Stimulated activated CD4-positive, alpha-beta T cell treated with anti-CD3 and anti-CD28 coated beads, Interleukin-15, amount 100 ng/mL, for 1 hour (primary cell): ENCODE measurements around the gene ACAD11.
"Not testable (repeated sequence)": the region's sequence is repeated elsewhere in the genome, so short reads cannot be mapped to it uniquely, and the experiment has no call there.

Experiments used
- DNase-seq, 2 donors: peaks; one replicate each; pipeline ENCODE4 v3.0.0-alpha.2; 2020; ENCODE audit warnings: low read depth in 1 of 2, low spot score in 1 of 2

ACAD11 gene

DNA sequence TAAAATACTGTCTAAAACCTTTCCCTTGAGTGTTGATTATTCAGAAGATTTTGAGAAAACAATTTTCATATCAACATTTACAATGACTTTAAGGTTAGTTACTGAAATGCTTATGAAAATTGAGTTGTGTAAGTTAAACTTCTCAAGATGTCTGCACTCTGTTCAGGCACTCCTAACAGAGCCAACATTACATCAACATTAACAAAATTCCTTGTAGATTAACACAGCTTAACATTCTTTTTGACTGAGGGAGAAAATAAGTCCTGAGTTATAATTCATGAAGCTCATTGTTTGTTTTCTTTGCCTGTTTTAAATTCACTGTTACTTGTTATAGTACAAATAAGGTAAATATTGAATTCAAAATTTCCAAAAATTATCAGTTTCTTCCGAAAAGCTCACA lies 53.5 kb downstream of the ACAD11 start:
- no peak for DNase-seq

DNA sequence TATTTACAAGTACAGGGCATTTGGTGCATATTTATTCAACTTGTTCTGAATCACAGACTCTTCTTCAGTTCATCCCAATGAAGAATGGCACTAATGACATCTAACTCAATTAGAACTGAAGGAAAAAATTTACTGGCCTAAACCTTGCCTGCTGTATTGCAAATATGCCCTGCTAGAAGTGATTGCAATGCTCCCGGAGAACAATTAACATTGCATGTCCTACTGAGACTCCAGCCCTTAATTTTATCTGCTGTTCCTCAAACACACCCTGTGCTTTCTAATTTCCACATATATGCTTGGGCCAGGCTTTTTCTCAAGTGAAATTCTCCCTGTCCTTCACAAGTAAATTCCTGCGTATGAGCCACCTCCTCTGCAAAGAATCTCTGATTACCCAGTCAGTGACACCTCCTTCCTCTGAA lies 54.2 kb downstream of the ACAD11 start:
- no peak for DNase-seq

DNA sequence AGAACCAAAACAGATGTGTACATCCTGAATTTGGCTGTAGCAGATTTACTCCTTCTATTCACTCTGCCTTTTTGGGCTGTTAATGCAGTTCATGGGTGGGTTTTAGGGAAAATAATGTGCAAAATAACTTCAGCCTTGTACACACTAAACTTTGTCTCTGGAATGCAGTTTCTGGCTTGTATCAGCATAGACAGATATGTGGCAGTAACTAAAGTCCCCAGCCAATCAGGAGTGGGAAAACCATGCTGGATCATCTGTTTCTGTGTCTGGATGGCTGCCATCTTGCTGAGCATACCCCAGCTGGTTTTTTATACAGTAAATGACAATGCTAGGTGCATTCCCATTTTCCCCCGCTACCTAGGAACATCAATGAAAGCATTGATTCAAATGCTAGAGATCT lies 59.0 kb downstream of the ACAD11 start:
- DNase-seq: not testable (repeated sequence)

DNA sequence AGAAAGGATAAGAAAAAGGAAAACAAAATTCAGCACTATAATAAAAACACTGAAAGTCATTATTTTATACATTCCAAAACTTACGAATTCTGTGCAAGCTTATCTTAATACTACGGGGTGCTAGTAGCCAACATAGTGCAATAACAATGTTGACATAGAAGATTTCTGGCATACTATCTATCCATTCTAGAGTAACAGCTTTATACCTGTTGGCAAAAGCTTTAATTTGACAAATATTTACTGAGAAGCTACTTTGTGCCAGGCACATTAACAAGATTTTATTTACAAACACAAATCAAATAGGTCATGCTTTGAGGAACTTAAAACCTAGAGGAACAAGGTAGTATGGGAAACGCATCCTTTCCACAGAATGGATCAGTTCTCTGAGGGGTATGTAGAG lies 61.4 kb downstream of the ACAD11 start:
- no peak for DNase-seq

DNA sequence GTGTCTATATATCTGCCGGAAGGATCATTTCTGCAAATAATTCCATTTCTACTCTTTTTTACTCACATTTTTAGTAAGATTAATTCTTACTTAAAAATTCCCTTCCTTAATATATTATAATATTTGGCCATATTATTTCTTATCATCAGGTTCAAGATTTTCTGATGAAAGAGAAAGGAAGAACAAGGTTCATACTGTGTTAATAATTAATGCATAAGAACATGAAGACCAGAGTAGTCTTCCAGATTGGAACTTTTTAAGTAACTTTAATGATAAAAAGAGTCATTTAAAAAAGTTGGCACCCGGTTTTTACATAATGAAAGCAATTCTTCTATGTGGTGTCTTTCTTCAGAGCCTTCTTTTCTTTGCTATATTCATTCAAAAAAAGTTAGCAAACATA lies 61.9 kb downstream of the ACAD11 start:
- no peak for DNase-seq

DNA sequence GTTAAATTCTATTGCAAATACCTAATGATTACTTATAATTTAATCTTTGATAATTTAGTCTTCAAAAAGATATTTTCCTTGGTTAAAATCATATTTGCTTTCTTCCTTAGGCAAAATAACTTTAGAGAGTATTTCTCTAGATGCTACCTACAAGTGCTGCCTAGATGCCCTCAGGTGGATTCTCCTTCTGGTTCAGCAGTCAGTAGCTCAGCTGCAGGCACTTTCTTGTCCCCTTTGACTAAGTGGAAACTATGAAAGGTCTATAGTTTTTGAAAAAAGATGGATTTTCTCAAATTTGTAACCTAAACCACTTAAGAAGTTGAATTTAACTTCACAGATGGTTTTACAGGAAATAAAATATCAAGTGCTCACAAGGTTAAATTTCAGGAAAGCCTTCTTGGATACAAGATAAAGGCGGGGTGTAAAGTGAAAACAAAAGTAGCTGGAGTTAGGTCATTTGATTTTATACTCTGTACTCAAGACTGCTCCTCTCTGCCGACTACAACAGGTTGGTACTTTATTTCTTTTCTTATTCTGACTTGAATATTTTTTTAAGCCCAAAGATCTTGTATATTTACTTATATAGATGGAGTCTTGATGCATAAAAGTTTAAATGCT lies 62.7 kb downstream of the ACAD11 start, which contains the start of gene ACKR4:
Gene ACKR4, plus strand, starts transcription at position 455 of the 618 bp plus-strand sequence. CDS start 3,128 bp downstream, outside the sequence.
- DNase-seq: no peak

DNA sequence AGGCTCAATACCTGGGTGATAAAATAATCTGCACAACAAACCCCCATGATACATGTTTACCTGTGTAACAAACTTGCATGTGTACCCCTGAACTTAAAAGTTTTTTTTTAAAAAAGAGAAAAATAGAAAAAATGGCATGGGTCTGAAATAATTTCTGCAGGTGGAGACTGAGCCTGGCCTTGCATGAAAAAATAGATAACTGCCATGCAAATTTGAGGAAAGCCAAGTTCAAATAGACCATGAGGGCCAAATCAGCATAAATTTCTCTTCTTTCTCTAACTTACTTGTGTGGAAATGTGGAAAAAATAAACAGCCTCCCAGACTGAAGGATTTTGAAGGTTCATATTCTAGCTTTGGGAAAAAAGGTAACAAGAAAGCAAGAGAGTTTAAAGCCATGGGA lies 63.3 kb downstream of the ACAD11 start:
- DNase-seq: no peak

DNA sequence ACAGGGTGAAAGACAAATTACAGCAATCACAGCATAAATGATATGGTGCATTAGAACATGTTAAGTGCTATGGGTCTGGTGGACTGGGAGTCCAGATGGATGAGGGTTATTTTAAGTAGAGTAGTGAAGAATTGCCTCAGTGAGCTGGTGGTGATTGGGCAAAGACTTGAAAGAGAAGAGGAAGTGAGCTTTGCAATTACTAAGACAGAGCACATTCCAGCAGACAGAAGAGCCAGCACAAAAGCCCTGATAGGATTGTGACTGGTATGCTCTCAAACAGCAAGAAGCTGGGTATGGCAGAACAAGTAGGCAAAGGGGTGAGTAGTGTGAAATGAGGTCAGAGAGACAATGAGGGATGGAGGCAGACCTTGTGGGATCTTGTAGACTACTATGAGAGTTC lies 64.6 kb downstream of the ACAD11 start:
- DNase-seq: no peak

DNA sequence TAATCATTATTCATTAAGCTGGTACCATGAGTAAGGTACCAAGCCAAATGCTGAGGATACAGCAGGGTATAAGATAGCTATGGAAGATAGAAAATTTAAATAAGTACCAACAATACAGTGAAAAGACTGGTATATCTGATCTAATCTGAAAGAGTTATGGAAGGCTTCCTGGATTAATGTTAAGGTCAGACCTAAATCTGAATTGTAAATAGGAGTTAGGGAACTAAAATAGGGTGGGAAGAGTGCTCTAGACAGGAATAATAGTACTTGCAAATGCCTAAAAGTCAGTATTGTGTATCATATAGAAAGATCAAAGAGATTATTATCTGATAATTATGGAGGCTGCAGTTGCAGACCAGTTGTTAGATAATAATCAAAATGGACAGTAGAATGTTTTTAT lies 65.1 kb downstream of the ACAD11 start:
- DNase-seq: no peak

DNA sequence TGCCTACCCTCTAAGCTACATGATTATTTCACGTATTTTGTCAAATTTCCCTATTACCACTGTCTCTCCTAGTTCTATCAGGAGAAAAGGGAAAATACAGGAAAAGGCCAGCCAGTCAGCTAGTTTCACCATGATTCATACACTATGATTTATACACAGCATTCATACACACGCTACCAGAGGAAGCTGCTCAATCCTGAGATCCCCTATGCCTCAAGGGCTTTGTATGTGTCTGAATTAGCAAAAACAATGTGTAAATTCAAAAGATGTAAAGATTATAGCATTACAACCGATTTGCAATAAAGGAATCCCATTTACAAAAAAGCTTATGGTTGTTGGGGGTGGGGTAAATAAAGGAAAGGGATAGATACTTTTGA lies 65.7 kb downstream of the ACAD11 start:
- no peak for DNase-seq

DNA sequence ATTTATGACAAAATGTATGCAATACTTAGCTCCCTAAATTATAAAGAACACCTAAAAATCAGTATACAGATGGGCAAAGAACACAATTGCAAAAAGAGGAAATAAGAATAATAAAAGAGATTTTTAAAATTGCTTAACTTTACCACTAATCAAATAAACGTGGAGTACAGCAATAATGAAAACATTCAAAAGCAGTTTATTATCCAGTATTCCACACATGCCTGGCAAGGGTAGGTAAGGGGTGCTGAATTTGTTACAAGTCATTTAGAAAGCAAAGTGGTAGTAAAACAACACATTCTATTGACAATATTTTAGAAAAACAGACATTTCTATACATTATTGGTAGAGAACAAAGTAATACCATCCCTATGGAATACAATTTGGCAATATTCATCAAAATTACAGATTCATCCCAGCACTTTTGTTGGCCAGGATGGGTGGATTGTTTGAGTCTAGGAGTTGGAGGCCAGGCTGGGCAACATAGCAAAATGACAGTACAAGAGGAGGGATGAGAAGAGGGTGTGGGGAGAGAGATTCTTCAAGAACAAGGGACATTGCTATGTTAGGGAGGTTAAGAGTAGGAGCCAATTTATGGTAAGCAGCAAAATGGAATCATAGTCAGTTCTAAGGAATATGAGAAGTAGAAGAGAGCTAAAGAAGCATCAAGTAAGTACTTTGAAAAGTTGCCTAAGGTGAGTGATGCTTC lies 66.2 kb downstream of the ACAD11 start:
- no peak for DNase-seq

DNA sequence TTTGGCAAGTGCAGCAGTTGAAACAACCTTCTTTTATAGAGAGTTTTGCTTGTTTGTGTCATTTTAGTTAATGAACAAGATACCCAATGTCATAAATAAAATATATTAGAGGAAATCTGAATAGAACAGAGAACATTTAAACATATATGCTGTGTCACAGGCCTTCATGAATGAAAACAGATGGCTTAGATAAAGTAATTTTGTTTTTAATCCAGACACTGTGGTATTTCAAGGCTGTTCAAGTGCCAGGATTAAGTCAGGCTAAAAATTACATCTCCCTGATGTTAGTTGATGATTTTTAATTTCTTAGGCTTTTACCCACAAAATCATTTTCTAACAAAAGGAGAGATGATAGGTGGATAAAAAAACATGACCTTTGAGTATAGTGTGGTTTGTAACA lies 67.4 kb downstream of the ACAD11 start:
- no peak for DNase-seq

DNA sequence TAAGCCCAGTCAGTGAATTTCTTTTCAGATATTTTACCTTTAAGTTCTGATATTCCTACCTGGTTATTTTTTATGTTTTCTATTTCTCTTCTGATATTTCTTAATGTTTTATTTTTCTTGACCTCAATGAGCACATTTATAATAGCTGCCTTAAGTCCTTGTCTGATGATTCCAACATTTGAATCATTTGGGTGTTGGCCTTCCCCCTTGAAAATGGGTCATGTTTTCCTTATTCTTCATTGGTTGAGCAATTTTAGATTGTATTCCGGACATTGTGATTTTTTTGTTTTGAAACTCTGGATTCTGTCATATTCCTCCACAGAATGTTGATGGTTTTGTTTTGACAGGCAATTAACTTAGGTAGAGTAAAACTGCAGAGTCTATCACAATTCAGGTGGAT lies 72.2 kb downstream of the ACAD11 start:
- DNase-seq: no peak

DNA sequence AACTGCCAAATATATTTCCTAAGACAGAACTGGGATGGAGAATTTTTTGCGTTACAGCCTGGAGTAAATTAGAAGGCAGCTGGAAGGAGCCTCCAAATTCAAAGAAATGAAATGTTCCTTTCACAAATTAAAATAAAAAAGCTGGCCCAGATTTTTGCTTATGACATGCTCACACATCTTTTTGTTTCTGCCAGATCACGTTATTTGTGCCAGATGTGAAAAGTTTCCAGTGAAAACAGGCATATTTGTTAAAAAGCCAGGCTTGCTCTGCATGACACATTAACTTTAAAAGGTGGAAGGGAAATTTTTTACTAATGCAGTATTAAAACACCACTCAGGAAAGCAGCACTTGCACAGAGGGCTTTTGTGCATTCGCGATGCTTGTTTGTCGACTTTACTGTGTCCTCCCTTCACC lies 85.8 kb downstream of the ACAD11 start:
- DNase-seq: no peak

DNA sequence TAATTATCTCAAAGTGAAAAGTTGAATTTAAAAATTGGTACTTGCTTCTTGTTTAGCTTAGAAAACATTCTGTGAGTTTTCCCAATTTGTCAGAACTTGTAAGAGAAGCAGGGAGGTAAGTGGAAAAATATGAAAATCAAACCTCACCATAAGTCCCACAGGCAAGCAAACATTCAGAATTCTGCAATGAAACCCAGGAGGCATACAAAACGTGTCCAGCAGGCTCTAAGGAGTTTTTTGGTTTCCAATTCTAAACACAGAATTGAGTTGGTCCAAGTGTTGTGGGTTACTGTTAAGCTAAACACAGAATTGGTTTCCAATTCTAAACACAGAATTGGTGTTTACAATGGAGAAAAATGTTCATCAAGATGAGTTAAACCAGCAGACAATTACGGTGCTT lies 89.6 kb downstream of the ACAD11 start:
- no peak for DNase-seq

DNA sequence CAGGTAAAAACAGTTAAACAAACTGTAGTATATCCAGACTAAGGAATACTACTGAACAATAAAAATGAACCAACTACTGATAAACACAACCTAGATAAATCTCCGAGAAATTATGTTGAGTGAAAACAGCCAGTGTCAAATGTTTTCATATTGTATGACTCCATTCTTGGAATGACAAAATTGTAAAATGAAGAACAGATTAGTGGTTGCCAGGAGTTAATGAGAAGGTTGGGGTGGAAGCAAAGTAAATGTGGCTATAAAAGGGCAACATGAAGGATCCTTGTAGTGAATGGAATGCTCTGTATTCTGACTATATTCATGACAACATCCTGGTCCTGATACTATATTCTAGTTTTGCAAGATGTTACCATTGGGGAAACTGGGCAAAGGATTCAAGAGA lies 90.0 kb downstream of the ACAD11 start:
- DNase-seq: no peak

DNA sequence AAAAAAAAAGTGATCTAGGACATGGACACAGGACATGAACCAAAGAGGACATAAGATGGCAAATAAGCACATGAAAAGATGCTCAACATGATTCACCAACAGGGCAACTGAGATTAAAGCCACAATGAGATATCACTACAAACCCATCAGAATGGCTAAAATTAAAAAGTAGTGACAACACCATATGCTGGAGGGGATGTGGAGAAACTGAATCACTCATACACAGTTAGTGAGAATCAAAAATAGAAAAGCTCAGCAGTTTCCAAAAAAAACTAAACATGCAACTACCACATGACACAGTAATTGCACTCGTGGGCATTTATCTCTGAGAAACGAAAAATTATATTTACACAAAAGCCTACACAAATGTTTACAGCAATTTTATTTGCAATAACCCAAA lies 90.5 kb downstream of the ACAD11 start:
- DNase-seq: no peak

DNA sequence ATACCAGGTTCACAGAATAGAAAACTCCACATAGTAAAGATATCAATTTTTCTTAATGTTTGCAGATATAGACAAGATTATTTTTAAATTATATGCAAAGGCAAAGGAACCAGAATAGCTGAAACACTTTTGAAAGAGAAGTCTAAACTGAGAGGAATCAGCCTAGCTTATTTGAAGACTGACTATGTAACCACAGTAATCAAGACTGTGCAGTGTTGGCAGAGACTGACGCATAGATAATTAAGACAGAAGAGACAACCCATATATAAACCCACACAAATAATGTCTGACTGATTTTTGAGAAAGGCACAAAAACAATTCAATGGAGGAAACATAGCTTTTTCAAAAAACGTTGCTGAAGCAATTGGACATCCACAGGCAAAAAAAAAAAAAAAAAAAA lies 91.2 kb downstream of the ACAD11 start:
- DNase-seq: no peak

DNA sequence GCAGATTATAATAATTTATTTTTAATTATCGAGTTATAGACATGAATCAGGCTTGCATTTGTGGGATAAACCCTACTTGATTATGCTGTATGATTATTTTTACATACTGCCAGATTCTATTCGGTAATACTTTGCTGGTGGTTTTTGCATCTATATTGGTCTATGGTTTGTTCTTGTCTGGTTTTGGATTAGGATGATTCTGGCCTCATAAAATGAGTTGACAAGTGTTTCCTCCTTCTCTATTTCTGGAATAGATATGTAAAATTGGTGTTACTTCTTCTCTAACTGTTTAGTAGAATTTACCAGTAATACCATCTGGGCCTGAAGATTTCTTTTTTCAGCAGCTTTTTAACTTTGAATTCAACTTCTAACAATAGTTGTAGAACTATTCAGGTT lies 95.5 kb downstream of the ACAD11 start:
- DNase-seq: no peak

DNA sequence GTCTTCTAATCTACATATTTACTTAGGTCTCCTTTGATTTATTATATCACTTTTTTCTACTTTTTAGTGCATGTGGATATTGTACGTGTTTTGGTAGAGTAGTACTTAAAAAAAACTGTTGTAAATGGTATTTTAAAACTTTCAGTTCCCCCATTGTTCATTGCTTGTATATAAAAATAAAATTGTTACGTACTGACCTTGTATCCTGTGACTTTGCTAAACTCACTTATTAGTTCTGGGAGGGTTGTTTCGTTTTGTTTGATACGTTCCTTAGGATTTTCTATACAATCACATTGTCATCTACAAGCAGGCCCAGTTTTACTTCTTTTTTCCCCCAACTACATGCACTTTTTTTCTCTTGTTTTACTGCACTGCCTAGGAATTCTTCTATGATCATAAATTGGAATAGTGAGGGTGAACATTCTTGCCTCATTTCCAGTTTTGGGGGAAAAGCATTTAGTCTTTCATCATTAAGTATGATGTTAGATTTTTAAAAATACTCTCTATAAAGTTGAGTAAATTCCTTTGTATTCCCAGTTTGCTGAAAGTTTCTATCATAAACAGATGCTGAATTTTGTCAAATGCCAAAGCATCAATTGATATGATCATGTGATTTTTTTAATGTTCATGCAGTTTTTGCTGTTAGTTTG lies 96.1 kb downstream of the ACAD11 start:
- no peak for DNase-seq

DNA sequence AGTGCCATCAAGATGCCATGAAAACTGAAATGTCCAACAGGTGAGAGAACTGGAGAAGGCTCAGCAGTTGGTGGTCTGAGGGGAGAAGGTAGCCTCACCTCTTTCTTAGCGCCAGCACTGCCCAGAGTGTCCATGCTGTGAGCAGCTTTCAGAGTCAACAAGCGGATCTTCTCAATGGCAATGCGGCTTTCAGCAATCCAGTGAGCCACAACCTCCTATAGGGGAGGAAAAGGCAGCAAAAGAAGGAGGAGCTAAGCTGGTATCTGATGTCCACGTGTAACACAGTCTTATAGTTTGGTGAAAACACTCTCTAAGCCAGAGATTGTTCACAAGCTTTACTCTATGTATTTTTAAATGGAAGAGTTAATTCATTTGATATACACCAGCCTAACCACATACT lies 98.6 kb downstream of the ACAD11 start:
- DNase-seq: no peak

DNA sequence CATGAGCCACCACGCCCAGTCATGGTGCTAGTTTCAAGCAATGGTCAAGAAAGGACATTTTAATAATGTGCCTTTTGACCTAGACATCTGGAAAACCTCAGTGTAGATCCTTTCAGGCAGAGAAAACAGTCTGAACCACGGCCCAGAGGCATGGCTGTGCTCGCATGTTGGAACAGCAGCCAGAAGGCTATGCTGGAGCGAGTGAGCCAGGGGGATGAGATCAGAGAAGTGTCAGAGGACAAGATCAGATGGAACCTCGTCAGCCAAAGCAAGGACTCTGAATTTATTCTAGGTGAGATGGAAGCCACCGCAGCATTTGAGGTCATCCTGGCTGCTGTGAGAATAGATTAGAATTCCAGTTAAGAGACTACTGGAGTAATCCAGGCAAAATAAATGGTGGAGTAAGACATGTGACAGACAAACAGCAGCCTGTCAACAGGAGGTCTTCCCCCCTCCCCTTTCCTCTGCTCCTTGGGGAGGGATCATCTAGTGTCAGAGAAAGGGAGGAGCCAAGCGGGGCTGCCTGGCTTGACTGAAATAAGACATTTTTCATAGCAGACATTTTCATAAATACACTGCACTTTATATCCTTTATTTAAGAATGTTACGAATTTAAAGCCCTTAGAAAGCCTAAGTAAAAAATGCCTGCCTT lies 103.0 kb downstream of the ACAD11 start:
- no peak for DNase-seq
